Sigmoid colon (tissue), 7 donors: ENCODE data around the gene RBFOX1. TPM values are rescaled to one million over a fixed set of nuclear protein-coding genes. Genes with fewer than 3 reads are reported as not detected.

Experiments used
- DNase-seq: peaks from one replicate; pipeline ENCODE4 v3.0.0-alpha.2; 2019
- H3K27ac ChIP-seq, 4 donors: fragments of 200-600 bp; sonication (generic); one replicate each; pipeline ENCODE4 v1.5.1; 2016 to 2019; ENCODE audit warnings: mild to moderate bottlenecking in 1 of 4
- H3K27me3 ChIP-seq, 3 donors: fragments of 200-600 bp; sonication (generic); one replicate each; pipeline ENCODE4 v1.5.1; 2019; ENCODE audit warnings: mild to moderate bottlenecking in 1 of 3
- H3K36me3 ChIP-seq, 4 donors: fragments of 200-600 bp; sonication (generic); one replicate each; pipeline ENCODE4 v1.5.1; 2016 to 2019
- H3K4me1 ChIP-seq, 4 donors: fragments of 200-600 bp; sonication (generic); one replicate each; pipeline ENCODE4 v1.5.1; 2017 to 2019
- H3K4me3 ChIP-seq, 4 donors: fragments of 200-600 bp; sonication (generic); one replicate each; pipeline ENCODE4 v1.5.1; 2017 to 2019; ENCODE audit warnings: mild to moderate bottlenecking in 2 of 4, moderate library complexity in 1 of 4
- H3K9me3 ChIP-seq, 4 donors: fragments of 200-600 bp in 3 of 4; sonication (generic) in 3 of 4; one replicate each; pipeline versions ENCODE4 v1.5.1 to v1.6.1; 2013 to 2019
- EP300 ChIP-seq, 4 donors: sonication (generic); formaldehyde crosslinking; IDR thresholded peaks; one replicate each; pipeline ENCODE4 v1.6.1; 2017; ENCODE audit warnings: antibody characterized with exemption in 4 of 4
- POLR2A ChIP-seq, 2 donors: fragments of 450-650 bp; IDR thresholded peaks; one replicate each; pipeline ENCODE4 v1.6.1; 2016; ENCODE audit warnings: antibody characterized with exemption in 2 of 2, mild to moderate bottlenecking in 2 of 2, moderate library complexity in 2 of 2
- POLR2AphosphoS5 ChIP-seq, 4 donors: sonication (generic); formaldehyde crosslinking; IDR thresholded peaks; one replicate each; pipeline ENCODE4 v1.6.1; 2017; ENCODE audit warnings: antibody characterized with exemption in 4 of 4
- WGBS, 2 donors: extraction: QIAGEN DNeasy Blood & Tissue Kit; methylation state at CpG; one replicate each; pipeline ENCODE4 v1.1.7; 2013; 5-methylcytosine and 5-hydroxymethylcytosine counted together
- intact Hi-C: fragments of 100-400 bp; cut with DNase I; formaldehyde crosslinking; loops from one replicate; pipeline ENCODE4 v1.15.1; 2023
- polyA plus RNA-seq, 3 donors: library from polyadenylated mRNA; stranded (reverse); fragments of 200-250 nt; gene quantifications; one replicate each; pipeline ENCODE4 v1.2.3, GENCODE V29; 2013
- total RNA-seq, 4 donors: library from RNA; depleted of rRNA; stranded (reverse); fragments of >200 nt; gene quantifications; one replicate each; pipeline ENCODE4 v1.1.0, GENCODE V29; 2016
- TF ChIP-seq, protein P1 (sequence below), 4 experiments: fragments of 450-650 bp in 3 of 4; fragments of 200-600 bp in 1 of 4; IDR thresholded peaks; one replicate each; pipeline ENCODE4 v1.5.1; 2016 to 2019; ENCODE audit warnings: antibody characterized with exemption in 4 of 4, mild to moderate bottlenecking in 3 of 4, moderate library complexity in 2 of 4
- donor health status: healthy with polysubstance abuse.
- donor health status: Bipolar disorder and iron deficiency.
- donor health status: healthy.

Gene RBFOX1
- total and polyA plus RNA-seq, 7 donors: under 0.01 to 4.4 (median 0.51) TPM; not detected in 3

DNA sequence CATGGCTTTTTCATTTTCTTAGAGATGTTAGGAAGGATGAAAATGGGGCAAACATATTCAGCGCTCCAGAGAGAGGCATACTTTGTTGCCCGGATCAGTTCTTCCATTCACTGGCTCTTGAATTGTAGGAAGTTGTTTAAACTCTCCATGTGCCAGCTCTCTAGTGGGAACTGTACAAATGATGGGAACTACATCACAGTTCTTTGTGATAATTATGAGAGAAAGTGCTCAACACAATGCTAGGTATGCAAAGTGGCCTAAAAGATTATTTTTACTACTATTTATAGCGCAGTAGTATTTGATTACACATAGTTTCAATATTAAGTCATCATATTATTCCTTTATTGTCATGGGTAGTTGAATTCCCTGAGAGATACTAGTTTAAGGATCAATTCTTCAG is 268.5 kb downstream of the RBFOX1 start:
- intact Hi-C loops: no loop called here
- H3K4me1 ChIP-seq: no peaks in the 10 kb centered on the region
- no peak overlapping the region for H3K27ac ChIP-seq
- no peaks in the 10 kb centered on the region for H3K36me3 ChIP-seq
- no peaks in the 10 kb centered on the region for H3K9me3 ChIP-seq
- H3K27me3 ChIP-seq: peaks cover 0 to 4% (median 0%) of the 10 kb centered on the region in 3 donors
- no peak for DNase-seq
- no peak for TF ChIP-seq EP300 (IDR thresholded peaks at IDR 0.05)
- TF ChIP-seq, protein P1, sequence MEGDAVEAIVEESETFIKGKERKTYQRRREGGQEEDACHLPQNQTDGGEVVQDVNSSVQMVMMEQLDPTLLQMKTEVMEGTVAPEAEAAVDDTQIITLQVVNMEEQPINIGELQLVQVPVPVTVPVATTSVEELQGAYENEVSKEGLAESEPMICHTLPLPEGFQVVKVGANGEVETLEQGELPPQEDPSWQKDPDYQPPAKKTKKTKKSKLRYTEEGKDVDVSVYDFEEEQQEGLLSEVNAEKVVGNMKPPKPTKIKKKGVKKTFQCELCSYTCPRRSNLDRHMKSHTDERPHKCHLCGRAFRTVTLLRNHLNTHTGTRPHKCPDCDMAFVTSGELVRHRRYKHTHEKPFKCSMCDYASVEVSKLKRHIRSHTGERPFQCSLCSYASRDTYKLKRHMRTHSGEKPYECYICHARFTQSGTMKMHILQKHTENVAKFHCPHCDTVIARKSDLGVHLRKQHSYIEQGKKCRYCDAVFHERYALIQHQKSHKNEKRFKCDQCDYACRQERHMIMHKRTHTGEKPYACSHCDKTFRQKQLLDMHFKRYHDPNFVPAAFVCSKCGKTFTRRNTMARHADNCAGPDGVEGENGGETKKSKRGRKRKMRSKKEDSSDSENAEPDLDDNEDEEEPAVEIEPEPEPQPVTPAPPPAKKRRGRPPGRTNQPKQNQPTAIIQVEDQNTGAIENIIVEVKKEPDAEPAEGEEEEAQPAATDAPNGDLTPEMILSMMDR (IDR thresholded peaks at IDR 0.05): no peak
- no peak for TF ChIP-seq POLR2A (IDR thresholded peaks at IDR 0.05)
- no peak for TF ChIP-seq POLR2AphosphoS5 (IDR thresholded peaks at IDR 0.05)
- 53 to 75% methylated on average over 3 of the region's 3 CpGs for WGBS, 2 donors
- H3K4me3 ChIP-seq: no peak overlapping the region

DNA sequence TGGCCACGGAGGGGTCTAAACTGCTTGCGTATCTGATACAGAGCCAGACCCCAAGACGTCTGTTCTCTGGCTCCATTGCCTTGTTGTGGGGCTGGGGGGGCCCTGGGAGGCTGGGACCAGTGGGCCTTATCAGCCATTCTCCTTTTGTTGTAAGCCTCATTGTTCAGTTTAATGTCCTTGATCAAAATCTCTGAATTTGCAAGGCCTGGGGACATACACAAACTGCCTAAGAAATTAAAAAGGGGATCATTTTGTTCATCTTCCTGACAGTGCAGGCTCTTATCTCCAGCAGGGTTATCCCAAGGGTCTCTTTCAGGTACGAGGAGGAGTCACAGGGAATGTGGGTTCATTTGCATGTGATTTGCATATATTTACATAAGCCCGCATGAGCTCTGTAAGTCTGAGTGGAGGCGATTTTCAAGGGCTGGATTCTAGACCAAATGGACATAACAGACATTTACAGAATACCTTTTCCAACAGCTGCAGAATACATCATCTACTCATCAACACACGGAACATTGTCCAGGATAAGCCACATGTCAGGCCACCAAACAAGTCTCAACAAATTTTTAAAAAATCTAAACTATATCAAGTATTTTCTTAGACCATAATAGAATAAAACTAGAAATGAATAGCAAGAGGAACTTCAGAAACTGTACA is 269.8 kb downstream of the RBFOX1 start:
- Histone ChIP-seq H3K9me3 (no peaks in the 10 kb centered on the region), H3K27ac (no peak overlapping the region), H3K4me1 (no peaks in the 10 kb centered on the region), H3K36me3 (no peaks in the 10 kb centered on the region), H3K4me3 (no peak overlapping the region), H3K27me3 (peaks cover 0 to 4% (median 0%) of the 10 kb centered on the region in 3 donors)
- intact Hi-C loops: no loop called here
- 61 to 80% methylated on average over 7 of the region's 7 CpGs for WGBS, 2 donors
- no peak for TF ChIP-seq POLR2A (IDR thresholded peaks at IDR 0.05)
- TF ChIP-seq, protein P1 (IDR thresholded peaks at IDR 0.05): no peak
- no peak for TF ChIP-seq EP300 (IDR thresholded peaks at IDR 0.05)
- TF ChIP-seq POLR2AphosphoS5 (IDR thresholded peaks at IDR 0.05): no peak
- DNase-seq: no peak

DNA sequence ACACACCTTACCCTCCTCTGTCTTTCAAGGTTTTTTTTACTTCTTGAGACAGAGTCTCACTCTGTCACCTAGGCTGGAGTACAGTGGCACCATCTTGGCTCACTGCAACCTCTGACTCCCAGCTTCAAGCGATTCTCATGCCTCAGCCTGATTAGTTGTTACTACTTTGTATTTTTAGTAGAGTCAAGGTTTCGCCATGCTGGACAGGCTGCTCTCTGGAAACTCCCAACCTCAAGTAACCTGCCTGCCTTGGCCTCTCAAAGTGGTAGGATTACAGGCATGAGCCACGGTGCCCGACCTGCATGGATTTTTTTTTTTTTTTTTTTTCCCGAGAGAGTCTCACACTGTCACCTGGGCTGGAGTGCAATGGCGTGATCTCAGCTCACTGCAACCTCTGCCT is 273.2 kb downstream of the RBFOX1 start:
- no peaks in the 10 kb centered on the region for H3K36me3 ChIP-seq
- no peak overlapping the region for H3K27ac ChIP-seq
- H3K4me3 ChIP-seq: no peak overlapping the region
- no peak for DNase-seq
- H3K9me3 ChIP-seq: no peaks in the 10 kb centered on the region
- no peaks in the 10 kb centered on the region for H3K4me1 ChIP-seq
- 86 to 88% methylated on average over 6 of the region's 6 CpGs for WGBS, 2 donors
- intact Hi-C loops: no loop called here
- TF ChIP-seq, protein P1 (IDR thresholded peaks at IDR 0.05): no peak
- TF ChIP-seq POLR2AphosphoS5 (IDR thresholded peaks at IDR 0.05) (no peak), EP300 (IDR thresholded peaks at IDR 0.05) (no peak), POLR2A (IDR thresholded peaks at IDR 0.05) (no peak)
- no peaks in the 10 kb centered on the region for H3K27me3 ChIP-seq

- Histone ChIP-seq H3K27me3 (no peaks in the 10 kb centered on the region), H3K4me1 (no peaks in the 10 kb centered on the region), H3K27ac (no peak overlapping the region), H3K36me3 (no peaks in the 10 kb centered on the region), H3K4me3 (no peak overlapping the region), H3K9me3 (no peaks in the 10 kb centered on the region)
- WGBS, 2 donors: 78 to 80% methylated on average over 8 of the region's 8 CpGs
- DNase-seq: no peak
- no peak for TF ChIP-seq POLR2AphosphoS5 (IDR thresholded peaks at IDR 0.05)
- no peak for TF ChIP-seq EP300 (IDR thresholded peaks at IDR 0.05)
- TF ChIP-seq, protein P1 (IDR thresholded peaks at IDR 0.05): no peak
- no peak for TF ChIP-seq POLR2A (IDR thresholded peaks at IDR 0.05)
- intact Hi-C loops: no loop called here
Measured at GRCh38 chr16:7612671-7613070, 280.0 kb downstream of the RBFOX1 start.

DNA sequence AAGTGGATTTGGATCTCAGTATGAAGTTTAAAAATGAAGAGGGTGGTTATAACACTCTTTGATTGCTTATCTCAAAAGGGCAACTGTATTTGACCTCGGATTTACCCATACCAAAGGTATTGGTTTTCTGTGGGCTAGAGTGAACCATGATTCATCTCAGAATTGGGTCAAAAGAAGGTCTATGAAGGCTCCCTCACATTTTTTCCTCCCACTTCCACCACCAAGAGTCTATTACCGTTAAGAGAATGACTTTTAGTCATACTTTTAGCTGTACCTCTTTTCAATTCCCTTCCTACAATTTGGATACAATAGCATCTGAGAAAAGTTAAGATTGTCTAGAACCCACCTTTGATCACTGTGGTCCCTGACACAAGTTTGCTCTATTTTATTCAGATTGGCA is 280.9 kb downstream of the RBFOX1 start:
- 70 to 82% methylated on average over 2 of the region's 2 CpGs for WGBS, 2 donors
- Histone ChIP-seq H3K36me3 (no peaks in the 10 kb centered on the region), H3K27ac (no peak overlapping the region), H3K4me1 (no peaks in the 10 kb centered on the region), H3K27me3 (no peaks in the 10 kb centered on the region), H3K4me3 (no peak overlapping the region), H3K9me3 (no peaks in the 10 kb centered on the region)
- intact Hi-C loops: no loop called here
- no peak for DNase-seq
- TF ChIP-seq, protein P1 (IDR thresholded peaks at IDR 0.05): no peak
- TF ChIP-seq POLR2A (IDR thresholded peaks at IDR 0.05) (no peak), POLR2AphosphoS5 (IDR thresholded peaks at IDR 0.05) (no peak), EP300 (IDR thresholded peaks at IDR 0.05) (no peak)
